ENCODE data around the gene CDCA8. TPM values are rescaled to one million over a fixed set of nuclear protein-coding genes. Genes with fewer than 3 reads are reported as not detected.

Gene CDCA8
- total and polyA plus RNA-seq, 8 donors: 0.89 to 5.5 (median 3.0) TPM; not detected in 2

DNA sequence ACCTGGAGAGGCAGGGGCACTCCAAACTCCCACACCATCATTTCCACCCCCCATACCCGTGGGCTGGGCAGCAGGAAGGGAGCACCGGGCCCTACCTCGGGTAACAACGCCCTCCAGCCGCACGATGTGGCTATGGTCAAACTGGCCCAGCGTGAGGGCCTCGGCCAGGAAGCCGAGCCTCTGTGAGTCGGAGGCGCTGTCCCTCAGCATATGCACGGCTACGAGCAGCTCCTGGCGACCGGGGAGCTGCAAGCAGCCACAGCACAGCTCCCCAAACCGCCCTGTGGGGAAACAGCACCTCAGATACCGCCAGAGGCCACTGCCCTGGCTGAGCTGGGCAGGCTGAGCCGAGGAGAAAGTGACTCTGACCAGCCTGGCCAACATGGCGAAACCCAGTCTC lies 29.2 kb downstream of the CDCA8 start:
- Histone ChIP-seq H3K27me3 (peaks cover 0 to 56% (median 0%) of the 10 kb centered on the region in 3 donors), H3K36me3 (no peaks in the 10 kb centered on the region), H3K4me3 (no peak overlapping the region), H3K27ac (no peak overlapping the region), H3K9me3 (no peaks in the 10 kb centered on the region), H3K4me1 (no peaks in the 10 kb centered on the region)
- WGBS, 5 donors: 40 to 60% (median 52%) methylated on average over 3 to 19 of the region's 19 CpGs
- no peak for TF ChIP-seq EP300 (IDR thresholded peaks at IDR 0.05)
- TF ChIP-seq, protein P1, sequence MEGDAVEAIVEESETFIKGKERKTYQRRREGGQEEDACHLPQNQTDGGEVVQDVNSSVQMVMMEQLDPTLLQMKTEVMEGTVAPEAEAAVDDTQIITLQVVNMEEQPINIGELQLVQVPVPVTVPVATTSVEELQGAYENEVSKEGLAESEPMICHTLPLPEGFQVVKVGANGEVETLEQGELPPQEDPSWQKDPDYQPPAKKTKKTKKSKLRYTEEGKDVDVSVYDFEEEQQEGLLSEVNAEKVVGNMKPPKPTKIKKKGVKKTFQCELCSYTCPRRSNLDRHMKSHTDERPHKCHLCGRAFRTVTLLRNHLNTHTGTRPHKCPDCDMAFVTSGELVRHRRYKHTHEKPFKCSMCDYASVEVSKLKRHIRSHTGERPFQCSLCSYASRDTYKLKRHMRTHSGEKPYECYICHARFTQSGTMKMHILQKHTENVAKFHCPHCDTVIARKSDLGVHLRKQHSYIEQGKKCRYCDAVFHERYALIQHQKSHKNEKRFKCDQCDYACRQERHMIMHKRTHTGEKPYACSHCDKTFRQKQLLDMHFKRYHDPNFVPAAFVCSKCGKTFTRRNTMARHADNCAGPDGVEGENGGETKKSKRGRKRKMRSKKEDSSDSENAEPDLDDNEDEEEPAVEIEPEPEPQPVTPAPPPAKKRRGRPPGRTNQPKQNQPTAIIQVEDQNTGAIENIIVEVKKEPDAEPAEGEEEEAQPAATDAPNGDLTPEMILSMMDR (IDR thresholded peaks at IDR 0.05): no peak
- no peak for TF ChIP-seq POLR2A (IDR thresholded peaks at IDR 0.05)
- no peak for TF ChIP-seq POLR2AphosphoS5 (IDR thresholded peaks at IDR 0.05)
- intact Hi-C loops (cut with DNase I; ENCODE audit: low total_unique reads): no loop called here
- DNase-seq: no peak

DNA sequence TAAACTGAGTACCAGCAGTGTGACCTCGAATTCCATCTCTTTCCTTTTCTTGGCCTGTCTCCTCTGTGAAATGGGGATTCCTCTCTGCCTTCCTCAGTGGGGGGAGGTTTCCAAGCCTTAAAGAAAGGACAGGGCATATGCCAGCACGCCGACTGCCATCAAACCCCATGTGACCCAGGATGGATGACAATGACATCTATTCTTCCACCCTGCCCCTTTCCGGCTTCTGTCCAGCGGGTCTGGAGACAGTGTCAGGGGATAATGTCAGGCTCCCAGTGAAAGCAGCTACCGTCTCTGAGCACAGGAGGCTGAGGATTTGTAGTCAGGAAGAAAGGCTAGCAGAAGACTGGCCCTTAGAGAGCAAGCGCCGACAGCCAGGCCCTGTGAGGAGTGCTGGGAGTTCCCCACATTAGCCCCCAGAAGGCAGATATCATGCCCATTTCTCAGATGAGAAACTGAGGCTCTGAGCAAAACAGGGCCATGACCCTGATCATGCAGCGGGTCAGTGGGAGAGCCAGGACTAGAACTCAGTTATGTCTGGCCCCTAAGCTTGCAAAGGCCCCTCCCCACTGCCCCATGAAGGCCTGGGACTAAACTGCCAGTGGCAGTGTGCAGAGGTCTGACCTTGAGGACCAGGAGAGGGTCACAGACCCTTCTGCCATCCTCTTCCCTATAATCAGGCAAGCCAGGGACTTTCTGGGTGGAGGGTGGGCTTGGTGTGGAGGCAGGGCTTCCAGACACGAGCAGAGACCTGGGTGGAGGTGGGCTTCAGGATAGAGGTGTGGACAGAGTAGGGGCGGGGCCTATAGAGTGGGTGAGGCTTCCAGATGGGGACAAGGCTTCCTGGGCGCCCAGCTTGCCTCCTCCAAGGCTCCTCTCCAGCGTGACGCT lies 30.1 kb downstream of the CDCA8 start:
- WGBS, 5 donors: 71 to 86% (median 79%) methylated on average over 11 to 14 of the region's 14 CpGs
- intact Hi-C loops (cut with DNase I; ENCODE audit: low total_unique reads): no loop called here
- Histone ChIP-seq H3K4me1 (no peaks in the 10 kb centered on the region), H3K27me3 (peaks cover 0 to 64% (median 0%) of the 10 kb centered on the region in 3 donors), H3K36me3 (no peaks in the 10 kb centered on the region), H3K27ac (no peak overlapping the region), H3K4me3 (no peak overlapping the region), H3K9me3 (no peaks in the 10 kb centered on the region)
- no peak for DNase-seq
- TF ChIP-seq EP300 (IDR thresholded peaks at IDR 0.05): no peak
- TF ChIP-seq POLR2AphosphoS5 (IDR thresholded peaks at IDR 0.05): no peak
- no peak for TF ChIP-seq POLR2A (IDR thresholded peaks at IDR 0.05)
- TF ChIP-seq, protein P1 (IDR thresholded peaks at IDR 0.05): no peak

DNA sequence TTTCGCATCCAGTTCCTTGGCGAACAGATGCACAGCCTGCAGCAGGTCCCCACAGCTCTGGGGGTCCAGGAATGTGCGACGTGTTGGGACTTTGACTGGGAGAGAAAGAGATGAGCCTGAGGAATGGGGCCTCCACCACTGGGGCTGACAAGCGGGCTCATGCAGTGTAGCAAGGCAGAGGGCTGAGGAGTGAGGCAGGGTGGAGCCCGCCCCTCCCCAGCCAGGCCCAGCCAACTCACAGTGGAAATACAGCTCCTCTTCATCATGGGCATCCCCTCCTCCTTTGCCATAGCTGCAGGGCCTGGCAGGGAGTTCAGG lies 30.7 kb downstream of the CDCA8 start:
- H3K9me3 ChIP-seq: no peaks in the 10 kb centered on the region
- H3K4me1 ChIP-seq: no peaks in the 10 kb centered on the region
- 74 to 95% (median 89%) methylated on average over 5 to 6 of the region's 6 CpGs for WGBS, 5 donors
- TF ChIP-seq, protein P1 (IDR thresholded peaks at IDR 0.05): no peak
- TF ChIP-seq POLR2AphosphoS5 (IDR thresholded peaks at IDR 0.05) (no peak), EP300 (IDR thresholded peaks at IDR 0.05) (no peak), POLR2A (IDR thresholded peaks at IDR 0.05) (no peak)
- intact Hi-C loops (cut with DNase I; ENCODE audit: low total_unique reads): no loop called here
- peaks cover 0 to 63% (median 0%) of the 10 kb centered on the region in 3 donors for H3K27me3 ChIP-seq
- DNase-seq: no peak
- no peak overlapping the region for H3K27ac ChIP-seq
- no peaks in the 10 kb centered on the region for H3K36me3 ChIP-seq
- no peak overlapping the region for H3K4me3 ChIP-seq

DNA sequence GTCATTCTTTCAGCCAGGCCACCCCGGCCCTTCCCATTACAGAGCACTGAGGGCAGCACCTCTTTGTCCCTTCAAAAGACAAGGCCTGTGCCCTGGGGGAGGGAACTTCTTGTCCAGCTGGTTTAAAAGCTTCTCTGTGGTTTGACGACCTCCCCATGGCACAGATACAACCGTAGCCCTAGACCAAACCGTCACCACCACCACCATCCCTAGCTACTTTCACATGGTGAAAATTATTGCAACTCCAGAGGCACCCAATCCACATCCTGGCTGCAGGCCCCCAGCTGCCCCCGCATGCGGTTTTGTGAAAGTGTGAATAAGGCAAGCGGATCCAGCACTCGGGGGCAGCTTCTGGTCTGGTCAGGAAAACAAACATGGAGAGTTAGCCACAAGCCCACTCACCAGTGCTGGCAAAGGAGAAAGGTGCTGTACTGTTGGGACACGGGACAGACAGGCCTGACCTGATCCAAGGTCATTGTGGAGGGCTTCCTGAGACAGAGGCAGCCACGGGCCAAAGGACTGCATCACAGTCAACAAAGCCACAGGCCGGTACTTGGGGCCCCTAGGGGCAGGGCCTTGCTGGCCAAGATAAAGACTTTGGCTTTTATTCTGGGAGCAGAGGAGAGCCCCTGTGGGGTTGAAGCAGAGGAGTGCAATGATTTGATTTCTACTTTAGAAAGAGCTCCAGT lies 31.2 kb downstream of the CDCA8 start:
- Histone ChIP-seq H3K27me3 (peaks cover 0 to 61% (median 0%) of the 10 kb centered on the region in 3 donors), H3K9me3 (no peaks in the 10 kb centered on the region), H3K4me3 (no peak overlapping the region), H3K27ac (no peak overlapping the region), H3K36me3 (no peaks in the 10 kb centered on the region), H3K4me1 (no peaks in the 10 kb centered on the region)
- intact Hi-C loops (cut with DNase I; ENCODE audit: low total_unique reads): no loop called here
- WGBS, 5 donors: 45 to 63% (median 52%) methylated on average over 10 to 11 of the region's 11 CpGs
- TF ChIP-seq POLR2A (IDR thresholded peaks at IDR 0.05): no peak
- TF ChIP-seq, protein P1 (IDR thresholded peaks at IDR 0.05): no peak
- TF ChIP-seq POLR2AphosphoS5 (IDR thresholded peaks at IDR 0.05): no peak
- TF ChIP-seq EP300 (IDR thresholded peaks at IDR 0.05): no peak
- DNase-seq: no peak

Data from stomach (tissue), 9 donors.